Tibial nerve (tissue), 4 donors: Measurements from ENCODE around the gene NUP62. TPM values are rescaled to one million over a fixed set of nuclear protein-coding genes. Genes with fewer than 3 reads are reported as not detected.
"Not testable (repeated sequence)": the region's sequence is repeated elsewhere in the genome, so short reads cannot be mapped to it uniquely, and the experiment has no call there.

ENCODE experiments used
- DNase-seq, 2 donors: peaks; one replicate each; pipeline ENCODE4 v3.0.0-alpha.2; 2019; ENCODE audit warnings: low spot score in 2 of 2
- H3K27ac ChIP-seq, 4 donors: fragments of 200-600 bp; sonication (generic) in 3 of 4; one replicate each; pipeline ENCODE4 v1.5.1; 2017 to 2019; ENCODE audit warnings: mild to moderate bottlenecking in 1 of 4
- H3K27me3 ChIP-seq, 2 donors: fragments of 200-600 bp; sonication (generic) in 1 of 2; one replicate each; pipeline versions ENCODE4 v1.5.1 to v1.6.0; 2017 to 2019
- H3K36me3 ChIP-seq, 3 donors: fragments of 200-600 bp; sonication (generic); one replicate each; pipeline ENCODE4 v1.5.1; 2018 to 2019
- H3K4me1 ChIP-seq, 4 donors: fragments of 200-600 bp; sonication (generic) in 3 of 4; one replicate each; pipeline ENCODE4 v1.5.1; 2017 to 2019
- H3K4me3 ChIP-seq, 4 donors: fragments of 200-600 bp; sonication (generic) in 3 of 4; one replicate each; pipeline ENCODE4 v1.5.1; 2017 to 2019; ENCODE audit warnings: mild to moderate bottlenecking in 1 of 4, moderate library complexity in 1 of 4
- H3K9me3 ChIP-seq, 4 donors: fragments of 200-600 bp; sonication (generic) in 3 of 4; one replicate each; pipeline ENCODE4 v1.5.1; 2017 to 2019
- EP300 ChIP-seq, 2 donors: sonication (generic); formaldehyde crosslinking; IDR thresholded peaks; one replicate each; pipeline ENCODE4 v1.6.1; 2017; ENCODE audit warnings: antibody characterized with exemption in 2 of 2, mild to moderate bottlenecking in 1 of 2
- POLR2A ChIP-seq, 2 donors: fragments of 450-650 bp; IDR thresholded peaks; one replicate each; pipeline ENCODE4 v1.6.1; 2017; ENCODE audit warnings: antibody characterized with exemption in 2 of 2, mild to moderate bottlenecking in 2 of 2, moderate library complexity in 2 of 2
- WGBS, 2 donors: methylation state at CpG; one replicate each; pipeline ENCODE4 v1.1.5; 2018; 5-methylcytosine and 5-hydroxymethylcytosine counted together
- total RNA-seq, 4 donors: library from RNA; depleted of rRNA; stranded (reverse); fragments of >200 nt; gene quantifications; one replicate each; pipeline ENCODE4 v1.1.0, GENCODE V29; 2016
- TF ChIP-seq, protein P1 (sequence below), 5 experiments: fragments of 200-600 bp in 3 of 5; fragments of 450-650 bp in 2 of 5; sonication (generic) in 3 of 5; IDR thresholded peaks; one replicate each; pipeline ENCODE4 v1.5.1; 2016 to 2019; ENCODE audit warnings: antibody characterized with exemption in 5 of 5, mild to moderate bottlenecking in 3 of 5, moderate library complexity in 2 of 5

NUP62 gene
- total RNA-seq, 4 donors from 2014 or later = 32.8 to 43.5 (median 38.7) TPM

- H3K27ac ChIP-seq = no peak overlapping the region
- H3K4me3 ChIP-seq = no peak overlapping the region
- H3K27me3 ChIP-seq = peaks cover 0 to 14% of the 10 kb centered on the region in 2 donors
- H3K9me3 ChIP-seq = no peaks in the 10 kb centered on the region
- TF ChIP-seq, protein P1, sequence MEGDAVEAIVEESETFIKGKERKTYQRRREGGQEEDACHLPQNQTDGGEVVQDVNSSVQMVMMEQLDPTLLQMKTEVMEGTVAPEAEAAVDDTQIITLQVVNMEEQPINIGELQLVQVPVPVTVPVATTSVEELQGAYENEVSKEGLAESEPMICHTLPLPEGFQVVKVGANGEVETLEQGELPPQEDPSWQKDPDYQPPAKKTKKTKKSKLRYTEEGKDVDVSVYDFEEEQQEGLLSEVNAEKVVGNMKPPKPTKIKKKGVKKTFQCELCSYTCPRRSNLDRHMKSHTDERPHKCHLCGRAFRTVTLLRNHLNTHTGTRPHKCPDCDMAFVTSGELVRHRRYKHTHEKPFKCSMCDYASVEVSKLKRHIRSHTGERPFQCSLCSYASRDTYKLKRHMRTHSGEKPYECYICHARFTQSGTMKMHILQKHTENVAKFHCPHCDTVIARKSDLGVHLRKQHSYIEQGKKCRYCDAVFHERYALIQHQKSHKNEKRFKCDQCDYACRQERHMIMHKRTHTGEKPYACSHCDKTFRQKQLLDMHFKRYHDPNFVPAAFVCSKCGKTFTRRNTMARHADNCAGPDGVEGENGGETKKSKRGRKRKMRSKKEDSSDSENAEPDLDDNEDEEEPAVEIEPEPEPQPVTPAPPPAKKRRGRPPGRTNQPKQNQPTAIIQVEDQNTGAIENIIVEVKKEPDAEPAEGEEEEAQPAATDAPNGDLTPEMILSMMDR (IDR thresholded peaks at IDR 0.05) = no peak
- TF ChIP-seq EP300 (IDR thresholded peaks at IDR 0.05) (peak in 1 of 2 donors; percentile 43), POLR2A (IDR thresholded peaks at IDR 0.05) (no peak)
- WGBS, 2 donors = 71 to 81% methylated on average over 5 of the region's 5 CpGs
- peaks cover 0 to 5% (median 0%) of the 10 kb centered on the region in 3 donors for H3K36me3 ChIP-seq
- DNase-seq = no peak
- peaks cover 0 to 20% (median 0%) of the 10 kb centered on the region in 4 donors for H3K4me1 ChIP-seq
Measured at GRCh38 chr19:49968279-49968922, 39.1 kb upstream of the NUP62 start.

GRCh38 chr19:49960980-49961379, 31.7 kb upstream of the NUP62 start, which contains the start of gene SIGLEC11:
Gene SIGLEC11, minus strand, starts transcription at chr19:49961172. Its CDS starts 91 bp downstream, at chr19:49961081.
- H3K9me3 ChIP-seq, H3K4me3 ChIP-seq, DNase-seq, H3K4me1 ChIP-seq, H3K27ac ChIP-seq, H3K36me3 ChIP-seq: not testable (repeated sequence)
- peaks cover 0 to 12% of the 10 kb centered on the region in 2 donors for H3K27me3 ChIP-seq
- WGBS, 2 donors = 46 to 49% methylated on average over 4 to 5 of the region's 10 CpGs

- H3K36me3 ChIP-seq, H3K27ac ChIP-seq, DNase-seq, H3K9me3 ChIP-seq, H3K4me3 ChIP-seq: not testable (repeated sequence)
- peaks cover 0 to 13% (median 8%) of the 10 kb centered on the region in 4 donors for H3K4me1 ChIP-seq
- H3K27me3 ChIP-seq = peaks cover 0 to 12% of the 10 kb centered on the region in 2 donors
- WGBS, 2 donors = no CpG with 5 or more reads among the region's 12 CpGs
Measured at GRCh38 chr19:49959892-49960291, 30.6 kb upstream of the NUP62 start.

GRCh38 chr19:49958596-49958995, 29.3 kb upstream of the NUP62 start:
- peaks cover 0 to 25% (median 18%) of the 10 kb centered on the region in 4 donors for H3K4me1 ChIP-seq
- H3K9me3 ChIP-seq, H3K4me3 ChIP-seq, DNase-seq, H3K27ac ChIP-seq, H3K36me3 ChIP-seq: not testable (repeated sequence)
- WGBS, 2 donors = 55 to 62% methylated on average over 9 to 12 of the region's 13 CpGs
- peaks cover 0 to 12% of the 10 kb centered on the region in 2 donors for H3K27me3 ChIP-seq

DNA sequence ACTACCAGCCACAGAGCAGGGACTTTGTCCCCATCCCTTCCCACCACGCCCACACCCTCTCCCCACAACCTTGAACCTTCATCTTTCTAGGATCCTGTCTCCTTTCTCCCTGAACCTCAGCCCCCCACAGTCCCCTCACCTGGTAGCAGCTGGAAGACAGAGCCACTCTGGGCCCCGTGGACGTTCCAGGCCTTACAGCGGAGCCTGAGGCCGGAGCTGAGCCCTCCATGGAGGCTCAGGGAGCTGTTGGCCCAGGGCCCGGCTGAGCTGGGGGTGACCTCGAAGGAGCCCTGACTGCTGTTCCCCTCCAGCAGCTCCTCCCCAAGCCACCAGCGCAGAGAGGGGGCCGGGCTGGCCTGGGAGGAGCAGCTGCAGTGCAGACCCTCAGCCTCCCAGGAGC, 28.8 kb upstream of the NUP62 start:
- not testable (repeated sequence) for DNase-seq, H3K27ac ChIP-seq, H3K4me3 ChIP-seq

DNA sequence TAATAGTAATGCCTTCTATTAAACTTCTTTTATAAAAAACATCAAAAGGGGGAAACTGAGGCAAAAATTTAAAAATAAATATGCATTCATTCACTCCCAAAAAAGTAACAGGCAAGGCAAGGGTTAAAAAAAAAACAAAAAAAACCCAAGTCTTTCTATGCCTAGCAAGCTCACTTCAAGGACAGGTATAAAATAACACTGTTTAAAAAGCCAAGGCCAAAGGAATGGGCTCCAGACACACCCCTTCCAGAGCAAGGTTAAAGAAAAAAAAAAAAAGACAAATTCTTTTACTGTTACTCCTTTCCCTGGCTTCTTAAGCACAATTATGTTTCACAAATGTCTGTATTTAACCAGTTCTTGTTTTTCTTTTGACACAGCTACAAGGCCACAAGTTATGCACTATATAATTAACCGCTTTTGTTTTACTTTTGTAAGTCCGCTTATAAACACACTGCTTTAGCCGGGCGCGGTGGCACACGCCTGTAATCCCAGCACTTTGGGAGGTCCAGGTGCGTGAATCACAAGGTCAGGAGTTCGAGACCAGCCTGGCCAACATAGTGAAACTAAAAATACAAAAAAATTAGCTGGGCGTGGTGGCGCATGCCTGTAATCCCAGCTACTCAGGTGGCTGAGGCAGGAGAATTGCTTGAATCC, 28.1 kb upstream of the NUP62 start:
- Histone ChIP-seq H3K36me3 (no peaks in the 10 kb centered on the region), H3K4me1 (peaks cover 0 to 36% (median 18%) of the 10 kb centered on the region in 4 donors), H3K27ac (no peak overlapping the region), H3K4me3 (no peak overlapping the region), H3K9me3 (no peaks in the 10 kb centered on the region), H3K27me3 (peaks cover 0 to 12% of the 10 kb centered on the region in 2 donors)
- DNase-seq = no peak
- WGBS, 2 donors = 84 to 89% methylated on average over 10 of the region's 10 CpGs
- TF ChIP-seq POLR2A (IDR thresholded peaks at IDR 0.05) (no peak), EP300 (IDR thresholded peaks at IDR 0.05) (no peak)
- TF ChIP-seq, protein P1 (IDR thresholded peaks at IDR 0.05) = no peak

More for the DNA sequence above, 28.8 kb upstream of the NUP62 start:
- WGBS, 2 donors = 29 to 43% methylated on average over 7 to 8 of the region's 9 CpGs
- Histone ChIP-seq H3K4me1 (peaks cover 0 to 28% (median 18%) of the 10 kb centered on the region in 4 donors), H3K27me3 (peaks cover 0 to 12% of the 10 kb centered on the region in 2 donors)
- H3K36me3 ChIP-seq, H3K9me3 ChIP-seq: not testable (repeated sequence)

- H3K27ac ChIP-seq = no peak overlapping the region
- H3K4me3 ChIP-seq = no peak overlapping the region
- H3K27me3 ChIP-seq = peaks cover 0 to 12% of the 10 kb centered on the region in 2 donors
- H3K36me3 ChIP-seq = no peaks in the 10 kb centered on the region
- no peak for TF ChIP-seq POLR2A (IDR thresholded peaks at IDR 0.05)
- no peak for TF ChIP-seq EP300 (IDR thresholded peaks at IDR 0.05)
- TF ChIP-seq, protein P1 (IDR thresholded peaks at IDR 0.05) = no peak
- H3K4me1 ChIP-seq = peaks cover 0 to 46% (median 18%) of the 10 kb centered on the region in 4 donors
- no peak for DNase-seq
- 50 to 63% methylated on average over 9 of the region's 9 CpGs for WGBS, 2 donors
- H3K9me3 ChIP-seq = no peaks in the 10 kb centered on the region
Measured at GRCh38 chr19:49956115-49956495, 26.8 kb upstream of the NUP62 start.
